Lung (tissue), 12 donors: ENCODE data around the gene RPL36A. TPM values are rescaled to one million over a fixed set of nuclear protein-coding genes. Genes with fewer than 3 reads are reported as not detected.

Source experiments
- ATAC-seq: fragments of 200-7000 bp; cut with Tn5 transposase; one replicate; pipeline ENCODE4 v1.9.1; 2020; ENCODE audit warnings: moderate number of reproducible peaks; ENCODE audit not compliant: insufficient read depth, low FRiP score
- DNase-seq, 3 donors: peaks; one replicate each; pipeline ENCODE4 v3.0.0-alpha.2; 2013 to 2017
- H3K27ac ChIP-seq, 2 donors: one replicate each; pipeline ENCODE4 v1.5.1; 2013; ENCODE audit warnings: mild to moderate bottlenecking in 2 of 2, moderate library complexity in 2 of 2, control low read depth in 1 of 2, inconsistent platforms in 1 of 2, low read depth in 1 of 2, low read length in 1 of 2
- H3K27me3 ChIP-seq, 3 donors: one replicate each; pipeline ENCODE4 v1.5.1; 2013; ENCODE audit warnings: low read length in 2 of 3; ENCODE audit not compliant: control insufficient read depth in 3 of 3, insufficient read depth in 3 of 3
- H3K36me3 ChIP-seq, 4 donors: one replicate each; pipeline ENCODE4 v1.5.1; 2013; ENCODE audit warnings: low read length in 4 of 4, mild to moderate bottlenecking in 1 of 4, moderate library complexity in 1 of 4; ENCODE audit not compliant: control insufficient read depth in 4 of 4, insufficient read depth in 4 of 4
- H3K4me1 ChIP-seq, 5 donors: one replicate each; pipeline ENCODE4 v1.5.1; 2013; ENCODE audit warnings: low read length in 5 of 5, mild to moderate bottlenecking in 2 of 5, moderate library complexity in 1 of 5; ENCODE audit not compliant: control insufficient read depth in 5 of 5, insufficient read depth in 5 of 5
- H3K4me3 ChIP-seq: one replicate; pipeline ENCODE4 v1.5.1; 2013; ENCODE audit warnings: mild to moderate bottlenecking, control low read depth, moderate library complexity
- H3K9ac ChIP-seq, 2 donors: one replicate each; pipeline ENCODE4 v1.5.1; 2013; ENCODE audit warnings: low read length in 2 of 2, control low read depth in 1 of 2; ENCODE audit not compliant: insufficient read depth in 1 of 2
- H3K9me3 ChIP-seq, 4 donors: one replicate each; pipeline ENCODE4 v1.5.1; 2013; ENCODE audit warnings: low read length in 3 of 4, mild to moderate bottlenecking in 1 of 4, moderate library complexity in 1 of 4; ENCODE audit not compliant: control insufficient read depth in 4 of 4, insufficient read depth in 3 of 4
- WGBS, 2 donors: extraction: QIAGEN DNeasy Blood & Tissue Kit; methylation state at CpG; one replicate each; pipeline ENCODE4 v1.1.7; 2013; 5-methylcytosine and 5-hydroxymethylcytosine counted together
- polyA plus RNA-seq, 2 donors: library from polyadenylated mRNA; stranded (reverse); fragments of 200-250 nt; gene quantifications; one replicate each; pipeline ENCODE4 v1.2.1, GENCODE V29; 2013
- total RNA-seq, 2 donors: library from RNA; depleted of rRNA in 1 of 2; stranded (reverse); fragments of >200 nt in 1 of 2; gene quantifications; one replicate each; pipeline ENCODE4 v1.2.1, GENCODE V29; 2014 to 2021
- TF ChIP-seq, protein P1 (sequence below): IDR thresholded peaks from 2 replicates; pipeline ENCODE4 v1.5.1; 2012; ENCODE audit warnings: mild to moderate bottlenecking; ENCODE audit errors: control extremely low read depth, extremely low read depth
- donor health status: control.
- donor health status: control.
- donor health status: Bipolar disorder and iron deficiency.
- donor health status: healthy.
- donor health status: DM: yes; HTN: yes; CAD: no.

Gene RPL36A
- total and polyA plus RNA-seq, 4 donors = 199 to 4,087 (median 1,280) TPM

GRCh38 chrX:101429934-101430333 is 39.1 kb downstream of the RPL36A start:
- Histone ChIP-seq H3K27ac (no peak overlapping the region), H3K9me3 (peaks cover 0 to 5% (median 2%) of the 10 kb centered on the region in 4 donors), H3K27me3 (no peaks in the 10 kb centered on the region), H3K36me3 (peaks cover 2 to 15% (median 5%) of the 10 kb centered on the region in 4 donors), H3K4me3 (no peak overlapping the region), H3K9ac (no peak overlapping the region), H3K4me1 (no peaks in the 10 kb centered on the region)
- DNase-seq (no peak), ATAC-seq (no peak)
- WGBS, 2 donors = 73 to 96% methylated on average over 1 of the region's 1 CpG
- TF ChIP-seq, protein P1, sequence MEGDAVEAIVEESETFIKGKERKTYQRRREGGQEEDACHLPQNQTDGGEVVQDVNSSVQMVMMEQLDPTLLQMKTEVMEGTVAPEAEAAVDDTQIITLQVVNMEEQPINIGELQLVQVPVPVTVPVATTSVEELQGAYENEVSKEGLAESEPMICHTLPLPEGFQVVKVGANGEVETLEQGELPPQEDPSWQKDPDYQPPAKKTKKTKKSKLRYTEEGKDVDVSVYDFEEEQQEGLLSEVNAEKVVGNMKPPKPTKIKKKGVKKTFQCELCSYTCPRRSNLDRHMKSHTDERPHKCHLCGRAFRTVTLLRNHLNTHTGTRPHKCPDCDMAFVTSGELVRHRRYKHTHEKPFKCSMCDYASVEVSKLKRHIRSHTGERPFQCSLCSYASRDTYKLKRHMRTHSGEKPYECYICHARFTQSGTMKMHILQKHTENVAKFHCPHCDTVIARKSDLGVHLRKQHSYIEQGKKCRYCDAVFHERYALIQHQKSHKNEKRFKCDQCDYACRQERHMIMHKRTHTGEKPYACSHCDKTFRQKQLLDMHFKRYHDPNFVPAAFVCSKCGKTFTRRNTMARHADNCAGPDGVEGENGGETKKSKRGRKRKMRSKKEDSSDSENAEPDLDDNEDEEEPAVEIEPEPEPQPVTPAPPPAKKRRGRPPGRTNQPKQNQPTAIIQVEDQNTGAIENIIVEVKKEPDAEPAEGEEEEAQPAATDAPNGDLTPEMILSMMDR = no peak

DNA sequence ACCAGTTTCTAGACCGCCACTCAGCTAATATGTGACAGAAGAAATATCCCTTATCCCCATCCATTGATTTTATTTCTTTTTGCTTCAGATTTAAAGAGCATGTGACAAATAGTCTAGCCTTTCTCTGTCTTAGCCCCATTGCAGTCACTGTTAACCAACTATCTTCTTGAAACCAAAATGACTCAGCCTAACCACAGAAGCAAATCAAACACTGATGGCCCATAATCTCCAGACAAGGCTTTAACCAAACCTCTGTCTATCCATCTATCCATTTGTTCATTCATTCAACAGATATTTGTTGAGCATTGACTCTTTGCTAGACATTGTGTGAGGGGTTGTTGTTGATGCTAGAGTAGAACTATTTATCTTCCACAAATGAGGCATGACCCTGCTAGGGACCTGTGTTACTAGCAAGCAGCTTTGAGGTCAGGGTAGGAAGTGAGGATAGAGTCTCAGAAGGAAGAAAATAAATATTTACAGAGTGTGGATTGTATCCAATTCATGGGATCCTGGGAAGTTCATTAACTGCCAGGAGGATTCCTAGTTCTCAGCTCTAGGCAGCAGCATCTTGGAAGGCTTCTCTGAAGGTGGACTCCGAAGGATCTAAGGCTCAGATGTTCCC is 39.8 kb downstream of the RPL36A start:
- 84 to 100% methylated on average over 2 of the region's 2 CpGs for WGBS, 2 donors
- H3K9me3 ChIP-seq = peaks cover 0 to 5% (median 2%) of the 10 kb centered on the region in 4 donors

GRCh38 chrX:101442085-101442484 is 51.3 kb downstream of the RPL36A start:
- Histone ChIP-seq H3K9ac (no peak overlapping the region), H3K9me3 (peaks cover 0 to 6% (median 3%) of the 10 kb centered on the region in 4 donors), H3K4me1 (no peaks in the 10 kb centered on the region), H3K4me3 (no peak overlapping the region), H3K27me3 (no peaks in the 10 kb centered on the region), H3K27ac (no peak overlapping the region), H3K36me3 (peaks cover 3 to 10% (median 8%) of the 10 kb centered on the region in 4 donors)
- no peak for DNase-seq
- TF ChIP-seq, protein P1 = no peak
- ATAC-seq = no peak
- WGBS, 2 donors = 53 to 65% methylated on average over 2 of the region's 2 CpGs

More for the DNA sequence above, 39.8 kb downstream of the RPL36A start:
- H3K4me3 ChIP-seq = no peak overlapping the region
- no peak overlapping the region for H3K27ac ChIP-seq
- H3K36me3 ChIP-seq = peaks cover 2 to 15% (median 5%) of the 10 kb centered on the region in 4 donors
- no peaks in the 10 kb centered on the region for H3K4me1 ChIP-seq
- no peak for ATAC-seq
- no peak overlapping the region for H3K9ac ChIP-seq
- TF ChIP-seq, protein P1 = no peak
- H3K27me3 ChIP-seq = no peaks in the 10 kb centered on the region
- DNase-seq = no peak

Other genes with a start within 250 kb of the RPL36A start
- gene DRP2, start 171.2 kb upstream of the RPL36A start, total RNA-seq = under 1 TPM; 0.03 to 0.74 TPM
- under 1 TPM in 1 of 2 donors, not detected in 1; 0.01 TPM for gene DRP2, start 171.2 kb upstream of the RPL36A start, polyA plus RNA-seq
- under 1 TPM; 0.20 to 0.21 TPM for gene TAF7L, start 99.7 kb upstream of the RPL36A start, total RNA-seq
- under 1 TPM; 0.06 TPM for gene TAF7L, start 99.7 kb upstream of the RPL36A start, polyA plus RNA-seq
- 10 to 100 TPM in 1 of 2 donors, 1 to 10 TPM in 1; 4.6 to 11.9 TPM for gene TIMM8A, start 42.3 kb upstream of the RPL36A start, total RNA-seq
- 1 to 10 TPM; 5.6 to 8.0 TPM for gene TIMM8A, start 42.3 kb upstream of the RPL36A start, polyA plus RNA-seq
- gene BTK, start 4.8 kb upstream of the RPL36A start, total RNA-seq = 10 to 100 TPM; 15.5 to 24.9 TPM
- gene BTK, start 4.8 kb upstream of the RPL36A start, polyA plus RNA-seq = 10 to 100 TPM; 17.9 to 29.4 TPM
- 10 to 100 TPM; 26.4 to 42.8 TPM for gene GLA, start 16.9 kb downstream of the RPL36A start, total RNA-seq
- gene GLA, start 16.9 kb downstream of the RPL36A start, polyA plus RNA-seq = 10 to 100 TPM; 51.7 to 55.7 TPM
- 10 to 100 TPM; 59.3 to 86.1 TPM for gene HNRNPH2, start 17.2 kb downstream of the RPL36A start, total RNA-seq
- 100 to 1,000 TPM in 1 of 2 donors, 10 to 100 TPM in 1; 38.0 to 102 TPM for gene HNRNPH2, start 17.2 kb downstream of the RPL36A start, polyA plus RNA-seq
- 10 to 100 TPM in 1 of 2 donors, 1 to 10 TPM in 1; 9.9 to 23.6 TPM for gene ARMCX4, start 94.4 kb downstream of the RPL36A start, total RNA-seq
- 10 to 100 TPM in 1 of 2 donors, 1 to 10 TPM in 1; 4.1 to 12.0 TPM for gene ARMCX4, start 94.4 kb downstream of the RPL36A start, polyA plus RNA-seq
- gene ARMCX1, start 159.5 kb downstream of the RPL36A start, total RNA-seq = 10 to 100 TPM; 19.9 to 50.9 TPM
- 10 to 100 TPM; 10.1 to 15.1 TPM for gene ARMCX1, start 159.5 kb downstream of the RPL36A start, polyA plus RNA-seq
- gene ARMCX6, start 227.0 kb downstream of the RPL36A start, total RNA-seq = 10 to 100 TPM; 40.1 to 51.8 TPM
- 10 to 100 TPM; 26.5 to 32.3 TPM for gene ARMCX6, start 227.0 kb downstream of the RPL36A start, polyA plus RNA-seq
- gene ARMCX3, start 232.1 kb downstream of the RPL36A start, total RNA-seq = 100 to 1,000 TPM in 1 of 2 donors, 10 to 100 TPM in 1; 46.4 to 100 TPM
- gene ARMCX3, start 232.1 kb downstream of the RPL36A start, polyA plus RNA-seq = 10 to 100 TPM; 22.5 to 37.7 TPM